GM10248 (cell line): Measurements from ENCODE around the gene IPCEF1.
"Not testable (repeated sequence)": the region's sequence is repeated elsewhere in the genome, so short reads cannot be mapped to it uniquely, and the experiment has no call there.

Experiments used
- CTCF ChIA-PET: fragments of 300-600 bp; sonication (Branson Sonifier 250); formaldehyde crosslinking; extraction: SDS; loops from one replicate; lab custom pipeline; 2021; ENCODE audit warnings: antibody characterized with exemption; lab: Yijun Ruan, JAX
- POLR2A ChIA-PET: fragments of 350-650 bp; sonication (Branson Sonifier 250); formaldehyde crosslinking; extraction: SDS; loops from one replicate; lab custom pipeline; 2020; ENCODE audit warnings: antibody characterized with exemption; lab: Yijun Ruan, JAX
- DNase-seq: peaks from one replicate; pipeline ENCODE4 v3.0.0; 2012; ENCODE audit errors: extremely low spot score
- CTCF ChIP-seq: IDR thresholded peaks from 2 replicates; pipeline ENCODE4 v1.5.1; 2012; ENCODE audit warnings: mild to moderate bottlenecking, low read depth; ENCODE audit errors: extremely low read depth, missing control alignments, control extremely low read depth

The IPCEF1 gene

GRCh38 chr6:154243793-154244750, 112.5 kb downstream of the IPCEF1 start:
- TF ChIP-seq CTCF = no peak
- CTCF ChIA-PET = interaction anchor here (0.8 to 1.8 kb wide), 3 partner anchors 8 to 11 kb away, joined by 3 to 6 read pairs (median 3); no protein-coding TSS in a partner anchor
- POLR2A ChIA-PET = no interaction called here
- no peak for DNase-seq

GRCh38 chr6:154242617-154243357, 113.8 kb downstream of the IPCEF1 start:
- no peak for DNase-seq
- ChIA-PET POLR2A (no interaction called here), CTCF (interaction anchor here (0.8 to 1.6 kb wide), 2 partner anchors 10 to 15 kb away, joined by 3 read pairs; no protein-coding TSS in a partner anchor)
- TF ChIP-seq CTCF = no peak

- DNase-seq = no peak
- ChIA-PET POLR2A (no interaction called here), CTCF (interaction anchor here (1.6 kb wide), 1 partner anchor 17 kb away, joined by 3 read pairs; no protein-coding TSS in a partner anchor)
These were observed 115.0 kb downstream of the IPCEF1 start for GRCh38 chr6:154241581-154241980.

GRCh38 chr6:154241061-154241460, 115.5 kb downstream of the IPCEF1 start:
- CTCF ChIA-PET = not testable (repeated sequence)

More at GRCh38 chr6:154241581-154241980, 115.0 kb downstream of the IPCEF1 start:
- no peak for TF ChIP-seq CTCF

GRCh38 chr6:154239392-154239791, 117.2 kb downstream of the IPCEF1 start:
- ChIA-PET POLR2A (no interaction called here), CTCF (no interaction called here)
- no peak for DNase-seq
- no peak for TF ChIP-seq CTCF

More at GRCh38 chr6:154241061-154241460, 115.5 kb downstream of the IPCEF1 start:
- DNase-seq, POLR2A ChIA-PET: not testable (repeated sequence)

- ChIA-PET CTCF (no interaction called here), POLR2A (no interaction called here)
- no peak for TF ChIP-seq CTCF
- no peak for DNase-seq
These were observed 117.8 kb downstream of the IPCEF1 start for GRCh38 chr6:154238831-154239230.
